ENCODE data around the gene SSTR3. TPM values are rescaled to one million over a fixed set of nuclear protein-coding genes. Genes with fewer than 3 reads are reported as not detected.

Gene SSTR3
- total and polyA plus RNA-seq, 2 of the 4 experiments (the other 2 are of a cell fraction), result under 0.01 to 0.07 TPM

DNA sequence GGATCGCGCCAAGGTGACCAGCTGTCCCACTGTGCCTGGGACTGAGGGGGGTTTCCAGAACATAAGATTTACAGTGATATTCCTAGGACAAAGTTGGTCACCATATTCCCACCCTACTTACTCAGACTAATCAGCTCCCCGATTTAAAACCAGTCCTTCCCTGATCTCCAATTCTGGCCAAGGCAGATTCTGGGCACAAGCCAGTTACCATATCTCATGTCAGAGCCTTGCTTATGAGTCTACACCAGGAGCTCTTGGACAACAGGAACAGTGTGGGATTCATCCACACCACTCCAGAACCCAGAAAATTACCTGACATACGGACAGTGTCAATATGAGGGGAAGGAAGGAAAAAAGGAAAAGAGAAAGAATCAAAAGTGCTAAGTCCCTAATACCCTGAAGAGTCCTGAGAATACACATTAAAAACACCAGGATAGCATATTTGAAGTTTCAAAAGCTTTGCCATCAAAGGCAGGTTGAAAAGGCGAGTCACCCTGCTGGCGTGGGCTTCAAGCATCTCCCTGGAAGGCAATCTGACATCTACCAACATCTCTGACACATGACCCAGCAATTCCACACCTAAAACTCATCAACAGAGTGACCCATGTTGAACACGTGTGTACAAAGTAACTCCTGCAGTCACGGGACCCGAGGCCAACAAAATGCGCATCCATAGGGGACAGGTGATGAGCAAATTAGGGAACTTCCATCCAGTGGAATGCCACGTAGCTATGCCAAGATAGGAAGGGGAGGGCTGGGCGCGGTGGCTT is 54.6 kb downstream of the SSTR3 start:
- intact Hi-C loops (cut with micrococcal nuclease), result no loop called here
- in situ Hi-C loops (cut with MboI; ENCODE audit: low sequenced_read_pairs), result no loop called here
- H3K27ac ChIP-seq (ENCODE audit: insufficient read depth, low read length), result no peak overlapping the region
- H3K4ac ChIP-seq (ENCODE audit: low read depth, low read length), result no peak overlapping the region
- ChIA-PET POLR2A (ENCODE audit: unreplicated experiment) (no interaction called here), CTCF (interaction anchor here (0.9 kb wide), 1 partner anchor 42 kb away, joined by 3 read pairs; no protein-coding TSS in a partner anchor)
- H4K8ac ChIP-seq (ENCODE audit: low read depth in 2 of 2, low read length in 2 of 2), result no peak overlapping the region
- H3K4me1 ChIP-seq (ENCODE audit: control insufficient read depth, insufficient read depth, low read length), result no peaks in the 10 kb centered on the region
- H3K18ac ChIP-seq (ENCODE audit: low read depth, low read length), result no peak overlapping the region
- BruUV-seq (replicated peaks), result no TSS peak
- H4K20me1 ChIP-seq (ENCODE audit: insufficient read depth, low read length), result no peaks in the 10 kb centered on the region
- TF ChIP-seq POLR2A (IDR thresholded peaks at IDR 0.05; ENCODE audit: low read depth, low read length), result no peak
- TF ChIP-seq, protein P1, sequence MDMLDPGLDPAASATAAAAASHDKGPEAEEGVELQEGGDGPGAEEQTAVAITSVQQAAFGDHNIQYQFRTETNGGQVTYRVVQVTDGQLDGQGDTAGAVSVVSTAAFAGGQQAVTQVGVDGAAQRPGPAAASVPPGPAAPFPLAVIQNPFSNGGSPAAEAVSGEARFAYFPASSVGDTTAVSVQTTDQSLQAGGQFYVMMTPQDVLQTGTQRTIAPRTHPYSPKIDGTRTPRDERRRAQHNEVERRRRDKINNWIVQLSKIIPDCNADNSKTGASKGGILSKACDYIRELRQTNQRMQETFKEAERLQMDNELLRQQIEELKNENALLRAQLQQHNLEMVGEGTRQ (IDR thresholded peaks at IDR 0.05; ENCODE audit: low read depth, low read length), result peak; percentile 17; the same call in 1 of the 2 replicates
- H3K23ac ChIP-seq (ENCODE audit: low read depth, low read length), result no peak overlapping the region
- H3K27me3 ChIP-seq (ENCODE audit: control insufficient read depth, insufficient read depth, low read length), result peaks cover 25% of the 10 kb centered on the region
- 60% methylated on average over 5 of the region's 13 CpGs; no CpG with 5 or more reads in 1 of the 2 experiments for WGBS, 2 experiments (ENCODE audit: extremely low coverage in 2 of 2, insufficient read length in 1 of 2)
- H3K9ac ChIP-seq (ENCODE audit: low read depth, low read length), result no peak overlapping the region
- no peak overlapping the region for H3K56ac ChIP-seq (ENCODE audit: extremely low read depth, insufficient read depth, low read length)
- H4K91ac ChIP-seq (ENCODE audit: insufficient read depth, low read depth, low read length), result no peak overlapping the region
- no peak overlapping the region for H4K5ac ChIP-seq (ENCODE audit: low read depth, low read length)
- H2AK5ac ChIP-seq (ENCODE audit: low read depth, low read length), result no peak overlapping the region
- no peak overlapping the region for H2BK15ac ChIP-seq (ENCODE audit: low read depth, low read length)
- no peak overlapping the region for H2AK9ac ChIP-seq (replicated peaks; ENCODE audit: low read depth, low read length, poor library complexity)
- no peaks in the 10 kb centered on the region for H3K36me3 ChIP-seq (ENCODE audit: control insufficient read depth, insufficient read depth, low read length)
- H3K4me3 ChIP-seq (ENCODE audit: insufficient read depth, low read depth, low read length), result no peak overlapping the region
- ATAC-seq (ENCODE audit: low read depth) (no peak), DNase-seq (peak; percentile 31)
- no peak overlapping the region for H2BK5ac ChIP-seq (ENCODE audit: low read depth, low read length, poor library complexity, severe bottlenecking)
- H3K4me2 ChIP-seq (ENCODE audit: low read depth, low read length), result no peak overlapping the region
- peaks cover 11% of the 10 kb centered on the region; the same call in 1 of the 2 replicates for H3K9me3 ChIP-seq (ENCODE audit: control insufficient read depth, insufficient read depth, low read length)
- no peak overlapping the region for H2BK120ac ChIP-seq (ENCODE audit: low read depth, low read length)
- H3K79me1 ChIP-seq (ENCODE audit: low read depth in 1 of 2, low read length in 2 of 2), result no peaks in the 10 kb centered on the region
- peaks cover 2% of the 10 kb centered on the region; the same call in 1 of the 2 replicates for H3K9me1 ChIP-seq (ENCODE audit: insufficient read depth, low read length)
- no peak overlapping the region for H3K14ac ChIP-seq (replicated peaks; ENCODE audit: low read depth, low read length)
- H2AFZ ChIP-seq (replicated peaks; ENCODE audit: low read length, poor library complexity), result no peak overlapping the region
- dilution Hi-C loops (cut with HindIII; ENCODE audit: low sequenced_read_pairs, unreplicated experiment), result no loop called here
- no peak overlapping the region for H2BK20ac ChIP-seq (ENCODE audit: low read depth, low read length)
